HG03039 (cell line): ENCODE measurements around the gene CTAGE6.
"Not testable (repeated sequence)": the region's sequence is repeated elsewhere in the genome, so short reads cannot be mapped to it uniquely, and the experiment has no call there.

Experiments
- ATAC-seq: cut with Tn5 transposase; IDR thresholded peaks from one replicate; pipeline ENCODE4 v1.9.1; 2021; ENCODE audit warnings: mild to moderate bottlenecking, moderate library complexity; ENCODE audit not compliant: unreplicated experiment

The CTAGE6 gene

GRCh38 chr7:143720335-143720734 lies 37.2 kb downstream of the CTAGE6 start:
- ATAC-seq: not testable (repeated sequence)

- not testable (repeated sequence) for ATAC-seq
Observed at GRCh38 chr7:143715543-143716193, 41.8 kb downstream of the CTAGE6 start.

GRCh38 chr7:143714581-143715454 lies 42.7 kb downstream of the CTAGE6 start:
- ATAC-seq: not testable (repeated sequence)

GRCh38 chr7:143712381-143712780 lies 45.1 kb downstream of the CTAGE6 start:
- not testable (repeated sequence) for ATAC-seq

GRCh38 chr7:143711727-143712324 lies 45.7 kb downstream of the CTAGE6 start:
- not testable (repeated sequence) for ATAC-seq

- not testable (repeated sequence) for ATAC-seq
Observed at GRCh38 chr7:143709895-143710294, 47.6 kb downstream of the CTAGE6 start.
